ENCODE data around the gene CDH13.

DNA sequence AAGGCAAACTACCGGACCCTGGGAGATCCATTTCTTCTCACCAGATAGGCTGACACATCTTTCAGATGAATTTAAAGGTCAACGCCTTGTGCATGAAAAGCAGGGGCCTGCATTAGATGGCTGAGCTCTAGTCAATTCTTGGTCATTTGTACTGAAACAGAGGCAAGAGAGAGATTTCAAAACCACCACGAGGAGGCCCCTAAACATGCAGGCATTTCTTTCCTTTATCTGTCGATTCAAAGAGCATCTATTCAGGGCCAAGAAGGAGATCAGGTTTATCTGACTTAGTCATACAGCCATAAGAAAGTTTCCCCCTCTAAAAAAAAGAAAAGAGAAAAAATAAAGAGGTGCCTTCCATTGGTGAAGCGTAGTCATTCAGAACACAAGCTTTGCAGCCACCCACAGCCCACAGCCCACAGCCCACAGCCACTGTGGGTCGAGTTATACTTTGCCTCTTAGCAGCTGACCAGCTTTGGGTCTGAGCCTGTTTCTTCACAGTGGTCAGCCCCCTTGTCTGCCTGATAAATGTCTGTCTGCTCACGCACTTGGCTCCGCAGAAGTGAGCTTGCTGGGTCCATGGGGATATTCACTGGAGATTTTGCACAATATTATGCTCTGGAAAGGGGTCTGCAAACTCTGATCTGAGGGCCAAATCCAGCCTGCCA, 207.5 kb downstream of the CDH13 start:
- TF ChIP-seq, protein P1, sequence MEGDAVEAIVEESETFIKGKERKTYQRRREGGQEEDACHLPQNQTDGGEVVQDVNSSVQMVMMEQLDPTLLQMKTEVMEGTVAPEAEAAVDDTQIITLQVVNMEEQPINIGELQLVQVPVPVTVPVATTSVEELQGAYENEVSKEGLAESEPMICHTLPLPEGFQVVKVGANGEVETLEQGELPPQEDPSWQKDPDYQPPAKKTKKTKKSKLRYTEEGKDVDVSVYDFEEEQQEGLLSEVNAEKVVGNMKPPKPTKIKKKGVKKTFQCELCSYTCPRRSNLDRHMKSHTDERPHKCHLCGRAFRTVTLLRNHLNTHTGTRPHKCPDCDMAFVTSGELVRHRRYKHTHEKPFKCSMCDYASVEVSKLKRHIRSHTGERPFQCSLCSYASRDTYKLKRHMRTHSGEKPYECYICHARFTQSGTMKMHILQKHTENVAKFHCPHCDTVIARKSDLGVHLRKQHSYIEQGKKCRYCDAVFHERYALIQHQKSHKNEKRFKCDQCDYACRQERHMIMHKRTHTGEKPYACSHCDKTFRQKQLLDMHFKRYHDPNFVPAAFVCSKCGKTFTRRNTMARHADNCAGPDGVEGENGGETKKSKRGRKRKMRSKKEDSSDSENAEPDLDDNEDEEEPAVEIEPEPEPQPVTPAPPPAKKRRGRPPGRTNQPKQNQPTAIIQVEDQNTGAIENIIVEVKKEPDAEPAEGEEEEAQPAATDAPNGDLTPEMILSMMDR (IDR thresholded peaks at IDR 0.05; ENCODE audit: low read depth, low read length, poor library complexity, severe bottlenecking) = no peak
- no peak for TF ChIP-seq EZH2phosphoT487 (IDR thresholded peaks at IDR 0.05; ENCODE audit: borderline replicate concordance, low read length)

All from DOHH2 (cell line).